HG03439 (cell line): Measurements from ENCODE around the gene DNAH1.

ENCODE experiments used
- ATAC-seq: cut with Tn5 transposase; IDR thresholded peaks from one replicate; pipeline ENCODE4 v1.9.1; 2021; ENCODE audit warnings: mild to moderate bottlenecking, moderate library complexity; ENCODE audit not compliant: unreplicated experiment

The DNAH1 gene

DNA sequence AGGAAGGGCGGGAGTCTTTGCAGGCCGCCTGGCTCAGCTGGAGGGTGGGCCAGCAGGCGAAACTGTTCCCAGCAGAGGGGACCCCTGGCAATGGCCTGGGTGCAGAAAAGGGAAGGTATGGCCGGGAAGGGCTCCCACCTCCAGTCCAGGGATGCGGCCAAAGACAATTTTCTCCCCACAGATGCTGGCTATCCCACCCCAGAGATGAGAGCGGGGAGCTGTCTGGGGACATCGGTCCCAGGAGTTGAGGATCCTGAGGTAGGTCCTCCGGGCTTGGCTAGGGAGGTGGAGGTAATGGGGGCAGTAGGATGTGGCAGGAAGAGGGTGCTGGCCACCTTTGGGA, 127.1 kb downstream of the DNAH1 start:
- no peak for ATAC-seq

DNA sequence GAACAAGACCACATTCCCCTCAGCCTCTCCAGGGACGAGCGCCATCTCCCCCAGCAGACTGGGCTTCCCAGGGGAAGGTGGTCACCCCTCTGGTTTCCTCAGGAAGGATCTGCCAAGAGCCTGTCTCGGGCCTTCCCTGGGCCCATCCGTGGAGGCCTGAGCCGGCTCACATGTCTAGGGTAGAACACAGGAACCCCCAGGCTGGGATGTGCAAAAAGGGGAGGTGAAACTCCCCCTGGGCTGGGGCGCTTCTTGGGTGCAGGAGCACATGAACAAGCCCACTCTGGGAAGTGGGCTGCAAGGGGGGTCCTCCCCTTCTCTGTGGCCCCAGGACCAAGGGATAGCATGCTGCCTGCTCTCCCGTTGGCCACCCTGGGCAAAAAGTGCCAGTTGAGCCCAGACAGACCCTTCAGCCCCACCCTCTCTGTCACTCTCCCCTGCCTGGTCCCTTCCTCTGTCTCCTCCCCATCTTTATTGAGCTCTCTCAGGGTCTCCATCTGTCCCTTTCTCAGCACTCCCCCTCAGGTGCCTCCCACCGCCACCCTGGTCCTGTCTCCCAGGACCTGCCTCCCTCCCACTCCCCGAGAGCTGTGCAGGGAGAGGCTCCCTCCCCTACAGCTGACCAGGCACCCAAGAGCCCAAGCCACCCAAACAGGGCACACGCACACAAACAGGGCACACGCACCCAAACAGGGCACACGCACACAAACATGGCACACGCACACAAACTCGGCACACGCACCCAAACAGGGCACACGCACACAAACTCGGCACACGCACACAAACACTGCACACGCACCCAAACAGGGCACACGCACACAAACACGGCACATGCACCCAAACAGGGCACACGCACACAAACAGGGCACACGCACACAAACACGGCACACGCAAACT, 127.9 kb downstream of the DNAH1 start:
- no peak for ATAC-seq

DNA sequence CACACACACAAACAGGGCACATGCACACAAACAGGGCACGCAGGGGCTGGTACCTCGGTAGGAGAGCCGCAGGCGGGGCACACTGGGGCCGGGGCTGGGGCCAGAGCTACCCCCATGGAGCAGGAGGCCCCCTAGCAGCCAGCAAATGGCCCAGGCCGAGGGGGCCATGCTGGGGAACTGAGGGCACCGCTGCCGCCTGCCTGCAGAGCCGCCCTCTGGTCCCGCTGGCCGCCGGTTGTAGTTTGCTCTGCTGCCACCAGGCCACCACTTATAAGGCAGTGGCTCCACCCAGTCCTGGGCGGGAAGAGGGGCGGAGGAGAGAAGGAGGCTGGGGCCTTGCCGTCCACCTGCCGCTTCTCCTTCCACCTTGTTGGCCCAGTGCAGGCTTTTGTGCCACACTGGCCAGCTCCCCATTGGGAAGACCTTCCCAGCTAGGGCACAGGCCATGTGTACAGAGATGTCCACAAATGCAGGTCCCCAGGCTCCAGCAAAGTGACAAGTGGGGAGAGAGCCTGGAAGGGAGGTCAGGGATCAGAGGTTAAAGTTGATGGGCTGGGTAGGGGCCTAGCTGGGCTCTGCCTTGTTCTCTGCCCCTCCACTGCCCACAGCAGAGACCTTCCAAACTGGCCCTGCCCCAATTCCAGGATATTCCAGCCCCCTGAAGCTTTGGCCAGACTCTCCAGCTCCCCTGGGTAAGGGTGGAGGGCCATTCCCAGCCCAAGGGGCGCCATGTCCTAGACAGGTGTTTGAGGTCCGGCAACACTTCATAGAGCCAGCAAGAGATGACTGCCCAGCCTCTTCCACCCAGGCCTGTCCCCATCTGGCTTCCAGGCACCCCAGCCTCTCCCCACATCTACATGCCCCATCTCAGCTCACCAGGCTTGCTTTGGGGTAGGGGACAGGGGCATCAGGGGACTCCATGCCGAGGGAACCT, 129.0 kb downstream of the DNAH1 start, which contains the start of gene SEMA3G:
Gene SEMA3G, minus strand, starts transcription at position 244 of the 934 bp plus-strand sequence. Its CDS starts 76 bp downstream, at position 168.
- peak; percentile 61 for ATAC-seq

DNA sequence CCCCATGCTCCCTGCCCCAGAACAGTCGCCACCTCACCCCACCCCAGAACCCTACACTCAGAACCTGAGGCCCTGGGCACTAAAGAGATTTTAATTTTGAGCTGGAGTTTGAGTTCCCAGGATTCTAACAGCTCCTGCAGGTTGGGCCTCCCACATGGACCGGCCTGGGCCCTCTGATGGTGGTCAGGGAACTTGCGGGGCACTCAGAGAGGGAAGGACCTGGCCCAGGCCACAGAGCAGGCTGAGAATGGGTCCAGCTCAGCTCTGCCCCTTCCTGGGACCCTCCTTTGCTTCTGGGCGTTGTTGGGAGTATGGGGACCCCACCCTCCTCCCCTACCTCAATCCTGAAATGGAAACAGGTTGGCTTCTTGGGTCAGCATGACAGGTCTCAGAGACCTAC, 129.9 kb downstream of the DNAH1 start:
- ATAC-seq, result no peak

DNA sequence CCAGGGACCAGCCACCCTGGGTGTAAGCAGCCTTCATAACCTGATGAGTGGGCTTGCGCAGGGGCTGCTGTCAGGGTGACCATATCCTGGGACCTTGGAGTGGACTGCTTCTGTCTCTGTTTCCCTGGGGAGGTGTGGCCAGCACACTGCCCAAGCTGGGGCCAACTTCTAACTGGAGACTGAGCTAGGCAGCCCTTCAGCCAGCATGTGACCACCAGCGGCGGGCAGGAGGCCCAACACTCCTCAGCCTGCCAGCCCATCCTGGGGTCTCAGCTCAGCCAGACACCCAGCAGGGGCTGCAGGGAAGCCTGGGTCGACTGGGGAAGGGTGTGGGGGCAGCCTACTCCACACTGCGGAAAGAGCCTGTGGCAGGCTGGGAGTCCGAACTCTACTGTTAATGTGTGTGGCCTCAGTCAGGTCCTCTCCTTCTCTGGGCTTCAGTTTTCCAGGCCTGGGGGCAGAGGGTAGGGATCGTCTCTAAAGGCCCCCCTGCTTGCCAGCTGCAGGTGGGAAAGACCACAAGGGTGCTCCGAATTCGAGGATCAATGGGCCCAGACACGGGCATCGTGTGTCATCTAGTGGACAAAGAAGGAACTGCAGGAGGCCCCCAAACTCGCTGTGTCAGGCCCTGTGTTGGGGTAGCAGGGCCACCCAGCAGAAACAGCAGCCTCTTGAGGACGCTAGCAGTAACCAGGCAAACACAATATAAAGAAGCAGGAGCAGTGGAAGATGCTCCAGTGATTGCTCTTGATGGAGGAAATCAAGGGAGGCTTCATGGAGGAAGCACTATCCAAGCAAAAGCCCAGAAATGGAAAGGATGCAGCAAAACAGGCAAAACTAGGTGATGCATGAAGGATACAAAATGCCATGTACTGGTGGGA, 130.8 kb downstream of the DNAH1 start:
- ATAC-seq, result no peak

DNA sequence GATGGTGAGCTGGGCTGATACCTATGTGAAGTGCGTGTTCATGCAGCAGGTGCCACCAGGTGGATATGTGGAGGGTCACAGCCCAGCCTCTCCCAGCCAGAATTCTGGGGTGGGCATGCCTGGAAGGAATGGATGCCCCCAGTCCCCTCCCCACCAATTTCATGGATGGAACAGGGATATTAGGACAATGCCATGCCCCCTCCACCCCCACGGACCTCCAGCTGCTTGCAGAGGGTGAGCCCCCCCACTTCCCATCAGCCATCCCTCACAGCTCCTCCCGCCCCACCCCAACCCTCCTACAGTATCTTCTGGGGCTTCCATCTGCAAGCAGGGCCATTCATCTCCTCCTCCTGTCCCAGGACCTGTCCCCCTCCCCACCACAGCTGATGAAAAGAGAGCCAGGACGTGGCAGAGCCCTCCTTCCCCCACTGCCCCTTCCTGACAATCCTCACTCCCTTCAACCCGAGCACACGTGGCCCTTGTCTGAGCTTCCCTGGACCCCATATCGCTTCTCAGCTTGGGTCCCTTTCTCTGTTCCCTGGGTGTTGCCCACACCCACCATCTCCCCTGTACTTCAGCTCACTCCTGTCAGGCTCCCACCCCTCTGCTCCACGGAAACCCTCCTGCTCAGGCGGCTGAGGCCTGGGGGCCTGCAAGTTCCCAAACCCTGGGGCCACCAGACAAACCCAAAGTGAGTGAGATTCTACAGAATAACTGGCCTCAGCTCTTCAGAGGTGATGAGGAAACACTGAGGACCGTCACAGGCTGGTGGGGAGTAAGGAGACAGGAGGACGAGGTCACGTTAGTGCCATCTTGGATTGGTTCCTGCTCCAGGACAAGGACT, 131.6 kb downstream of the DNAH1 start:
- ATAC-seq, result no peak
